Right cardiac atrium (tissue), 5 donors: ENCODE measurements around the gene TSPO. TPM values are rescaled to one million over a fixed set of nuclear protein-coding genes. Genes with fewer than 3 reads are reported as not detected.

Source experiments
- ATAC-seq, 2 donors: fragments of 200-7000 bp; cut with Tn5 transposase; one replicate each; pipeline versions ENCODE4 v1.8.0 to v1.9.1; 2020; ENCODE audit warnings: moderate library complexity in 2 of 2, mild to moderate bottlenecking in 1 of 2
- DNase-seq, 3 donors: peaks; one replicate each; pipeline ENCODE4 v3.0.0-alpha.2; 2020
- H3K27ac ChIP-seq: one replicate; pipeline ENCODE4 v1.5.1; 2013; ENCODE audit warnings: mild to moderate bottlenecking, low read length, control low read depth, moderate library complexity
- H3K27me3 ChIP-seq: one replicate; pipeline ENCODE4 v1.6.1; 2013; ENCODE audit not compliant: control insufficient read depth, insufficient read depth
- H3K4me1 ChIP-seq: one replicate; pipeline ENCODE4 v1.6.1; 2013; ENCODE audit warnings: low read length; ENCODE audit not compliant: control insufficient read depth, insufficient read depth
- H3K4me3 ChIP-seq: one replicate; pipeline ENCODE4 v1.5.1; 2013; ENCODE audit warnings: low read length, control low read depth
- H3K9me3 ChIP-seq: one replicate; pipeline ENCODE4 v1.6.1; 2013; ENCODE audit warnings: low read length; ENCODE audit not compliant: control insufficient read depth
- WGBS: extraction: QIAGEN DNeasy Blood & Tissue Kit; methylation state at CpG from one replicate; pipeline ENCODE4 v1.1.7; 2013; 5-methylcytosine and 5-hydroxymethylcytosine counted together
- intact Hi-C, 4 donors: fragments of 100-400 bp; cut with DNase I; formaldehyde crosslinking; loops; one replicate each; pipeline versions ENCODE4 v1.11.0 to v1.14.0; 2022 to 2023
- polyA plus RNA-seq: library from polyadenylated mRNA; stranded (reverse); fragments of 200-250 nt; gene quantifications from one replicate; pipeline ENCODE4 v1.2.3, GENCODE V29; 2013
- total RNA-seq, 4 donors: library from RNA; stranded (reverse); fragmentation: NEBNext Ultra II Directional; extraction: Animal tissue kit (Norgen Biotek cat#: 25700); gene quantifications; one replicate each; pipeline ENCODE4 v1.2.1, GENCODE V29; 2021
- donor health status: healthy with polysubstance abuse.
- donor health status: DM: no; HTN: yes; CAD: no.
- donor health status: DM: no; HTN: no; CAD: no.
- donor health status: DM: no; HTN: yes; CAD: no; lungs with severe emphysema.
- donor health status: DM: yes; HTN: yes; CAD: no.

The TSPO gene
- total and polyA plus RNA-seq, 5 donors, result 69.6 to 152 (median 93.4) TPM

GRCh38 chr22:43212434-43212952 lies 61.1 kb downstream of the TSPO start:
- Histone ChIP-seq H3K27ac (no peak overlapping the region), H3K4me1 (no peaks in the 10 kb centered on the region), H3K27me3 (no peaks in the 10 kb centered on the region), H3K4me3 (no peak overlapping the region), H3K9me3 (no peaks in the 10 kb centered on the region)
- 90% methylated on average over 23 of the region's 23 CpGs for WGBS
- intact Hi-C loops, result no loop called here
- DNase-seq (no peak), ATAC-seq (no peak)

Other genes starting within 250 kb of the TSPO start
- gene PACSIN2, start 136.4 kb upstream of the TSPO start, total RNA-seq, result 10 to 100 TPM; 66.7 to 85.6 (median 69.8) TPM
- gene PACSIN2, start 136.4 kb upstream of the TSPO start, polyA plus RNA-seq, result 40.4 TPM
- 1 to 10 TPM; 4.2 to 6.8 (median 6.2) TPM for gene TTLL1, start 62.2 kb upstream of the TSPO start, total RNA-seq
- 6.0 TPM for gene TTLL1, start 62.2 kb upstream of the TSPO start, polyA plus RNA-seq
- gene BIK, start 40.8 kb upstream of the TSPO start, total RNA-seq, result under 1 TPM in 3 of 4 donors, not detected in 1; 0.31 to 0.34 (median 0.32) TPM
- gene BIK, start 40.8 kb upstream of the TSPO start, polyA plus RNA-seq, result 0.52 TPM
- gene MCAT, start 8.2 kb upstream of the TSPO start, total RNA-seq, result 10 to 100 TPM; 12.5 to 13.8 (median 13.6) TPM
- gene MCAT, start 8.2 kb upstream of the TSPO start, polyA plus RNA-seq, result 14.5 TPM
- gene TTLL12, start 35.6 kb downstream of the TSPO start, total RNA-seq, result 10 to 100 TPM in 3 of 4 donors, 1 to 10 TPM in 1; 6.9 to 11.0 (median 10.5) TPM
- gene TTLL12, start 35.6 kb downstream of the TSPO start, polyA plus RNA-seq, result 7.8 TPM
- 1 to 10 TPM in 1 of 4 donors, under 1 TPM in 2, not detected in 1; 0.03 to 1.3 (median 0.31) TPM for gene SCUBE1, start 191.8 kb downstream of the TSPO start, total RNA-seq
- 0.34 TPM for gene SCUBE1, start 191.8 kb downstream of the TSPO start, polyA plus RNA-seq